GM04504 (cell line): Measurements from ENCODE around the gene IFNA13.
A peak's percentile ranks its signal among the peaks of the same experiment; 100 is the strongest.

Experiments used
- DNase-seq: peaks from one replicate; pipeline ENCODE4 v3.0.0-alpha.2; 2012; ENCODE audit warnings: low read depth

IFNA13 gene

DNA sequence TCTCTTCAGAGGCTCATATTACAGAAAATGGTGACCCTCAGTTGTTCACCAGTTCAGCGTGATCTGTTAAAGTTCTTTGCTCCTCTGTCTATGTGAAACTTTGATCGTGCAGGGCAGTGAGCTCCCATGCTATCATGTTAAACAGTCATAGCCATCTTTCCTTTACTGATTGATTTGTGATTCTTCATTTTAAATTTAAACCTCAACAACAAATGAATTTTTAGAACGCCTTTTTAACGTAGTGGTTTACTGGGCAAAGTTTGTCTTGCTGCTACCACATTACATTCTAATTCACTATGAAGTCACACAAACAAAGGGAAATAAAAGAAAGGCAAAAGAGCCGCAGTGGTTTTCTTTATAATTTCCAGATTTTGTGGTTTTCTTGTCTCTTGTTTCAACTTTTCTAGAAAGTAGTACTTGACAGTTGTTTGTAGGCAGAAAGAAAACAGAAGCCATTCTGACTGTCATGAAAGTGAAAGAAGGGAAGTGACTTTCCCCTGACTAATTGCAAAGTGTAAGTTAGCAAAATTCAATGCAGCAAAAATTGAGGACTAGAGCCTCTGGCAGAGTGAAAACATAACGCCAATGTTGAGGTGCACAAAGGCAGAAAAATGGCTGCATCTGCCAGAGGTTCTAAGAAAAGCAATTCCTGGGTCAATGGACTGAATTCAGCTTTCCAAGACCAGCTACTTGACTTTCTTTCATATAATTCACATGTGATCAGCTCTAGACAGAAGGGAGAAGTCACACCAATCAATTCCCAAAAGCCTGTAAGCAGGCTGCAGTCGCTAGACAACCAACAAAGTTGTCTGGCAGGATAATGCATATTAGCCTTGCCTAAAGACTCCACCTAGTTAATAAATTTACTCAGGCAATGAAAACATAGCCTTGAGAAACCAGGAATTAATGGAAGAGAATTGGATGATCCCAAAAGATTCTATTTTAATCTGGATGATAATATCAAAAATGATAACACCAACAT, 10.1 kb downstream of the IFNA13 start:
- DNase-seq, result no peak

DNA sequence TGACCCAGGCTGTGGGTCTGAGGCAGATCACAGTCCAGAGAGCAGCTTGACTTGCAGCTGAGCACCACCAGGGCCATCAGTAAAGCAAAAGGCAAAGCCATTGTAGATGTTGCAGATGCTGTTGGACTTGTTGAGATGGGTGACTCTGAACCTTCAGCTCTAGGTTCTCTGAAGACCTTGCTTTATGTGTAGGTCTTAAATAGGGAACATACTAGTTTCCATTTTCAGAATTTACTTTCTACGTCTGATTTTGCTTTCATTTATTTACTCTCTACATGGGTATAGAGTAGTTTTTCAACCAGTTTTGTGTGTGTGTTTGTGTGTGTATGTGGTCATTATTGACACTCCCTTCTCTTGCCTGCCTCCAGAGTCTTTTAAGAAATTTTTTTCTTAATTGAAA, 17.1 kb downstream of the IFNA13 start, which contains the start of gene IFNA6:
TSS of gene IFNA6 (minus strand) at position 101 of the 400 bp plus-strand sequence. CDS start at position 101, 0 bp downstream.
- DNase-seq, result no peak

DNA sequence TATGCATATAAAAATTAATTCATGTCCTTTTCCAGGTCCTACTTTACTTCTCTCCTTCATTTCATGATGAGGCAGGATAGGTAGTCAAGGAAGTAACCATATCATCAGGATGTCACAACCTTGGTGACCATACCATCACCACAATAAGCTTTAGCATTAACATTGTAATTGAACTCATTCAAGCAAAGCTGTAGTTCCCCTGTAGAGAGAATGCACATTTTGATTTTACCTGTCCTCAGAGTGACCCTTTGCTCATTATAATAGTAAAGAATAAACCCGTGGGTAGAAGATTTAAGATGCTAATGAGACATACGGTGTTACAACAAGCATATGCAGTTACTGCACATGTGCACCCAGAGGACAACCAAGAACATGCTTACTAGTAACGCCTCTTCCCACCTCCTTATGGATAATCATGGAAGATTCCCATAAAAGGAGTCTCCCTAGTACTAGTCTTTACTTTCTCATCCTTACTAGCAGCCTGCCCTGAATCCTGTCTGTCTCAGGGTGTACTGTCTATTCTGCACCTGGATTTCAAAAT, 19.4 kb downstream of the IFNA13 start:
- DNase-seq, result no peak

DNA sequence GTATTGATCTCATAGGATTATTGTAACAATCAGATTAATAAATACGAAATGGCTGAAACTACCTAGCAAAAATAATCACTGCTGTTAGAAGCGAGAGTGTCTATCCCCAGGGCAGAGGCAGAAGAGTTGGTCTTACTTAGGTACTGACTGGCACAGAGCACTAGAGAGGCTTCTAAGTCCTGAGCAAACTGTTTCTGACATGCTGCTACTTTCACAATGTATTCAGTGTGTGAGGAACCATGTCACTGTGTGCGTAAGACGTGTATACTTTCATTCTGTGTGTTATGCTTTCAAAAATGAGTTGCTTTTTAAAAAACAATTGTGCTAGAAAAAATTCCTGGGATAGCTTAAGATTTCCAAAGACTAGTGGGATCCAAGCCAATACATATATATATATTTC, 27.1 kb downstream of the IFNA13 start:
- DNase-seq, result no peak

DNA sequence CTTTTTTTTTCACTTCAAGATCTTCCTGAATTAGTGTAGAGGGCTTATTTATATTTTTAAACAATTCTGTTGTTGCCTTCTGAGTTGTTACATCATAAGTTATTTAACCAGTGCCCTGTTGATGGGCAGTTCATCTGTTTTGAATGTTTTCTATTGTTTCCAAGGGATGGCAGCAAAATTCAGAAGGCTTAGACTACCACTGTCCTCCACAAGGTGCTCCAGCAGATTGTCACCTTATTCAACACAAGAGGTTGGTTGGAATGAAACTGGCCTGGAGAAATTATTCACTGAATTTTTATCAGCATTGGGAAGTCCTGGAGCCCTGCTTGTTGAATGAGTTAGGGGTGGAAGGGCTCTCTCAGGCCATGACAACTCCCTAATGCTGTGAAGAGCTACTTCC, 31.4 kb downstream of the IFNA13 start:
- no peak for DNase-seq

DNA sequence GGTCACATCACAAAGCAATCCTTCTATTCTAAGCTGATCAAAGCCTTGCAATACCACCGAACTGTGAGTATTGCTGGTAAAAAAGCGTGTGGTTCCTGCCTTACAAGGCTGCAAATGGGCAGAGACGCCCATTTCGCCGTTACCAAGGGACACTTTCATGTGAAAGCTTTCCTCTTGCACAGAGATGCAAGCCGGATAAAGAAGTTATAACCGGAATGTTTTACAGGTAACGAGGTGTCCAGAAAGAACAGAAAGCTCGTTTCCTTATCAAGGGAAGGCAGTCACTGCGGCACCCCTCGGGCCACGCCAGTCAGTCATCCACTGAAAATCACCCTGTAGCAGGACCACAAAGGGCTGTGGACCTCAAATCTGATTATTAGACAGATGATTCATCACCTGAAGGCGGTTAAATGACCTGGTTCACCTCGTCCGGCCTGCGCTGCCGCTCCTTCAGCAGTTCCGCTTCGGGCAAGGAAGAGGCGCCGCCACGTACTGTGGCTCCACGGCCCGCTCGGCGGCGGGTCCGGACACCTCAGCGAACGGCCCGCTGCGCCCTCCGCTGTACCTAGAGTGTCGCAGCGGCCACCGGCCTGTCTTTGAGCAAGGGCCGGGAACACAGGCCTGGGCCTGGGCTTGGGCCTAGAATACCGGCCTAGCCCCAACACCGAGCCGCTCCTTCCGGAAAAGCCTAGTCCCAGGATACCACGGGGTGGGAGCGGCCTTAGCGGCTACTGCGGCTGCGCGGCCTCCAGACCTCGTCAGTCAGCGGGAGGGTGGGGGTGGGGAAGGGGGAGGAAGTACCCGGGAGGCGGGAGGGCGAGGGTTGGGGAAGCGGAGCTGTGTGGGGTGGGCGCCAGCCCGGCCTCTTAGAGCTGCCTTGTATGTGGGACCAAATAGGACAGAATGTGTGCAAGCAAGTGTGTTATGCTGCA, 32.9 kb downstream of the IFNA13 start, which contains the start of gene KLHL9:
TSS of gene KLHL9 (minus strand) at position 704 of the 932 bp plus-strand sequence. CDS start at position 159, 545 bp downstream.
- peak; percentile 76 for DNase-seq

DNA sequence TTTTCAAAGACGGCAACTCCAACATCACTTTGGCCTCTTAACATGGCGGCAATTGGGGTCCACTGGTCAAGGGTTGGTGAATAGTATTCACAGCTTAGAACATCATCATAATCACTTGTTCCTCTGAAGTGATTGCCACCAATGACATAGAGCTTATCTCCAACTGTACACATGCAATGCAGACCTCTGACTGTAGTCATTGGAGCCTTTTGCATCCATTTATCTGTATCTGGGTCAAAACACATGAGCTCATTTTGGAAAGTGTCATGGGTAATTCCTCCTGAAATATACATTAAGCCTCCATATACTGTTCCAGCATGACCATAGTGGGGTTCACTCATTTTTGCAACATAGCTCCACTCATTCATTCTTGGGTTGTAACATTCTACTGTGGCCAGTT, 34.6 kb downstream of the IFNA13 start:
- no peak for DNase-seq

DNA sequence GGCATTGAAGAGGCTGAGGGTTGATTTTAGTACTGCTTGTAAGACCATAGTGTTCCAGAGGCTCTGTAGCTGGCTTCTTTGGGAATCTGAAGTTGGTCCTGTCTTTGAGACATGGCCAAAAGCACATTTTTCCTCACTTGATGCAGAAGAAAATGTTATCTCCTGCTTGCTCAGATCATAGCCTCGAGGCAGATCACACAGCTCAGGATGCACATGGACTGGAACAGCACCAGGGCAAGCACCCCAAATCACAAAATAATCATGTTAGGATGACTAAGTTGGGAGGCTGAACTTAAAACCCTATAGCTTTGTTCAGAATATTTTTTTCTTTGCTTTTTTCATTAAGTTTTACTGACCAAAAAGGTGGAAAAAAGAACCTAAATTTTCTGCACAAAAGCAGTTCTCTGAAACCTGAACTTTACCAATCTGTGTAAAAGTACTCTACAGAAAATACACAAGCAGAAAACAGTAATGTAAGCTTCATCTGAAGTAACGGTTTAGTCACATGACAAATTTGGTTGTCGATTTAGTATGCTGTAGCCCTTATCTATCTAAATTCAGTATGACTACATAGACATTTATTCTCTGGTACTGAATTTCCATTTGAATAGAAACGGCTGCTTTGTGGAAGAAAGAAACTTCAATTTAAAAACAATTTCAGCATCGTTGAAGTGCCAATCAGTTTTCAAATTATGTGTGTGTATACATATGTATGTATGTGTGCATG, 36.0 kb downstream of the IFNA13 start:
- no peak for DNase-seq

DNA sequence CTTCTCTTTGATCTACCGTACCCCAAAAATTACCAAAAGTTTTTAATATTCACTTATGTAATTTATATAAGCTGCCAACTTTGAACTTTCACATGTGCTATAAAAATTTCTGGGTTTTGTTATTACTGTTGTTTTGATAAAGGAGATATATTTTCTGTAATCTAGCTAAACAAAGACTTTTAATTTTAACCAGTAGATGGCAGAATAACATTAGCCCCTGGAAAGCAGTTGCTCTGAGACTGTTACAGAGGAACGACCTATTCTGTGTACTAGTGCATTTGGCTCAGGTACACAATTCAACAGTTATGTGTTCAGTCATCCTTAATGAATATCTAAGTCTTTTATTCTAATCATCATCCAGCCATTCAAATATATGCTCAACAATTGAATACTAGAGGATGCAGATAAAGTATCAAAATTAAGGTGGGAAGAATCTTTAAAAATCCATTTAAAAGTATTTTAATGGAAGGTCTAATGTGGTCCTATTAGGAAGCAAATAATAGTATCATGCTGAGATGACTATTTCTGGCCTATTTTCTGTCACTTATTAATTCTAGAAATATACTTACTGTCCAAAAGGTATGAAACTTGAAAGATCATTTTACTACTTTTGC, 41.2 kb downstream of the IFNA13 start:
- DNase-seq, result peak; percentile 16

DNA sequence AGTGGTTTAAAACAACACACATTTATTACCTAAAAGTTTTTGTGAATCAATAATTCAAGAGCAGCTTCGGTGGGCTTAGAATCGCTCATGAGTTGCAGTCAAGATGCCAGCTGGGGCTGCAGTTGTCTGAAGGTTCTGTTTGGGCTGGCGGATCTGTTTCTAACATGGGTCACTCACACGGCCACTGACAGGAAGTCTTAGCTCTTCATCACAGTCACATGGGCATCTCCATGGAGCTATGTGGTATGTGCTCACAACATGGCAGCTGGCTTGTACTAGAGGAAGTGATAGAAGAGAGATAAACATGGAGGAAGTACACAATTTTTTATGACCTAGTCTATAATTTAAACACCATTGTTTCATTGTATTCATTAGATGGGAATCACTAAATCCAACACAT, 43.8 kb downstream of the IFNA13 start:
- DNase-seq, result no peak

DNA sequence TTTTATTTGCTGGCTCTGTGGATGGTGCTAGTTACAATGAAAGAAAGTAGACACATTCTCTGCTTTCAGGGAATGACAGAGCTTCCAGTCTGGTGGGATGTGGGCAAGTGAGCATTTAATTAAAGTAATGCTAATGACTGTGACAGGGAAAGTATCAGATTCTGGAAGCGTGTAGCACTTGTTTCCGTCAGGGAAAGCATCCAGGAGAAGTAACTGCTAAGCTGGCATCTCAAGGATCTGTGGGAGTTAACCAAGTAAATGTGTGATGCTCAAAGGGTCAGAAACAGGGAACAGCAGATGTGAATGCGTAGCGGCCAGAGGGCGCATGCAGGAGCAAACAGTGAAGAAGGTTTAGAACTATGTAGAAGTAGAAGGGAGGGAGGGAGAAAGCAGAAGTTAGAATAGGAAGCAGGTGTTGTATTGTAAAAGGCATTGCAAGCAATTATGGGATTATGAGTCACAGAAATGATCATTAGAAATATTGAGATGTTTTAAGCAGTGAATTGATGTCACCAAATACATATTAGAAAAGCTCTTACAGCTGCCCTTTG, 44.9 kb downstream of the IFNA13 start:
- no peak for DNase-seq

DNA sequence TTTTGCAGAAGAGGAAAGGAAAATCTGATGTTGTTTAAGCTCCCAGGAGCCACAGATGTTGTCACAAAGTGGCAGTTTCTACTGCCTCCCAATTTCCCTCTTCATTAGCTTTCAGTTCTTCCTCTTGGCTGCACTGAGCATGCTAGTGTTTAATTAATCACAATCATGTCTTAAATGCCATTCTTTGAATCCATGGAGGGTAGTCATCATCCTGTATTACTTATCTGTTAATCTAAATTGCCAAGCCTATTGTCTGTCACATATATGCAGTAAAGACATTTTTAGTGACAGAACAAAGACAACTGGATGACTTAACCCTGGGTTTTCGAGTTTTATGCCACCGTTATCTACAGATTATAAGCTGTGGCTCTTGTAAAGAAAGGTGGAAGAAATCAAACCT, 47.4 kb downstream of the IFNA13 start:
- no peak for DNase-seq

DNA sequence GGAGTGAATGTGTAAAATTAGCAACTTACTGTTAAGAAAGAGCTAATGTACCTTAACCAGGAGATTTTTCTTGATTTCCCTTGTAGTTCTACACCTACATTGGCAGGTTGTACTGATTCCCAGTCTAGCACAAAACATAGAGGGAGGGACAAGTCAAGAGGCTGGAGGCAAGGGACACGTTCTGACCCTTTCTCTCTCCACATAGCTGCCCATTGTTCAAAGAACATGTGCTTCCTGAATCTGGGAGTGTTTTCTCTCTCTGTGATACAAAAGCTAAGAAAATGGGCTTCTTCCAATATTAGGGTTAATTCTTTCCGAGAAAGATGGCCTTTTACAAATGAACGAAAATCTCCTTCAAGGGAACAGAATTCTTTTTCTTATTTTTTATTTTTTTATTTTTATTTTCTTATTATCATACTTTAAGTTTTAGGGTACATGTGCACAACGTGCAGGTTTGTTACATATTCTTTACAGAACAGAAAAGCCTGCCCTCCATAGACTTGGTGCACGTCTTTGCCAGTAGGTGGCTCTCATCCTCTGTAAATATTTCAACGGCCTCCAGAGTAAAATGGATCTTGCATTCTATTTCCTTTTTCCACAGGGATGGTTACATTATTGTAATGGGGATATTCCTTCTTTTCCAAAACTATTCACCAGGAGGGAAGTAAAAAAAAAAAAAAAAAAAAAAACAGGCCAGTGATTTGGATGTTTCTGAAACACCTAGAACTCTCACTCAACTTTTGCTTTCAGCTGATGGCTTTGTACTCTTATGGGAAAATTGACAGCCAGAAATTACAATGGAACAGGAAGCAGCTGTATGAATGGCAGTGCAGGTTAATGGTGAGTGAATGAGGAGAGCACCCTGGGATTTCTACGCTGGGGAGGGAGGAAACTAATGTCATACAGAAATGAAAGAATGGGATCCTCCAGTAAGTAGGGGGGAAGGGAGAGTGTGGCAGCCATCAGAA, 49.6 kb downstream of the IFNA13 start:
- DNase-seq, result peak; percentile 12
